Transverse colon (tissue), 4 donors: ENCODE data around the gene MAPK1. TPM values are rescaled to one million over a fixed set of nuclear protein-coding genes. Genes with fewer than 3 reads are reported as not detected.

Experiments used
- DNase-seq: peaks from one replicate; pipeline ENCODE4 v3.0.0-alpha.2; 2019
- H3K27ac ChIP-seq, 4 donors: fragments of 200-600 bp; sonication (generic); 2 replicates each; pipeline ENCODE4 v1.5.1; 2016 to 2018; ENCODE audit warnings: inconsistent platforms in 4 of 4
- H3K27me3 ChIP-seq: fragments of 200-600 bp; sonication (generic); 2 replicates; pipeline ENCODE4 v1.5.1; 2017; ENCODE audit warnings: inconsistent platforms
- H3K36me3 ChIP-seq, 4 donors: fragments of 200-600 bp; sonication (generic); 2 replicates each; pipeline ENCODE4 v1.5.1; 2017 to 2019; ENCODE audit warnings: inconsistent platforms in 4 of 4
- H3K4me1 ChIP-seq, 4 donors: fragments of 200-600 bp; sonication (generic); 2 replicates each; pipeline ENCODE4 v1.5.1; 2017 to 2020; ENCODE audit warnings: inconsistent platforms in 4 of 4
- H3K4me3 ChIP-seq, 4 donors: fragments of 200-600 bp; sonication (generic); 1 replicate in 1 of 4; 2 replicates in 3 of 4; pipeline versions ENCODE4 v1.5.1 to v1.6.1; 2017 to 2019; ENCODE audit warnings: inconsistent platforms in 4 of 4
- H3K9me3 ChIP-seq, 2 donors: fragments of 200-600 bp; sonication (generic); 2 replicates each; pipeline ENCODE4 v1.5.1; 2017 to 2019; ENCODE audit warnings: inconsistent platforms in 2 of 2
- CTCF ChIP-seq, 5 experiments: fragments of 200-600 bp in 3 of 5; fragments of 450-650 bp in 2 of 5; sonication (generic) in 3 of 5; IDR thresholded peaks; 1 replicate in 2 of 5; 2 replicates in 3 of 5; pipeline ENCODE4 v1.5.1; 2016 to 2017; ENCODE audit warnings: antibody characterized with exemption in 5 of 5, inconsistent platforms in 3 of 5, mild to moderate bottlenecking in 2 of 5, moderate library complexity in 1 of 5
- EP300 ChIP-seq: sonication (generic); formaldehyde crosslinking; IDR thresholded peaks from one replicate; pipeline ENCODE4 v1.6.1; 2017; ENCODE audit warnings: antibody characterized with exemption, low read depth
- POLR2A ChIP-seq: fragments of 450-650 bp; IDR thresholded peaks from one replicate; pipeline ENCODE4 v1.6.1; 2016; ENCODE audit warnings: antibody characterized with exemption, mild to moderate bottlenecking, moderate library complexity
- POLR2AphosphoS5 ChIP-seq, 3 donors: sonication (generic); formaldehyde crosslinking; IDR thresholded peaks; one replicate each; pipeline ENCODE4 v1.6.1; 2016; ENCODE audit warnings: antibody characterized with exemption in 3 of 3
- WGBS, 2 donors: methylation state at CpG; one replicate each; pipeline ENCODE4 v1.1.5; 2018; ENCODE audit warnings: low coverage in 1 of 2; 5-methylcytosine and 5-hydroxymethylcytosine counted together
- in situ Hi-C, 4 donors: fragments of 200-750 bp; cut with MboI; loops; one replicate each; pipeline versions ENCODE4 v1.15.0 to v1.15.1; 2017; ENCODE audit warnings: low sequenced_read_pairs in 3 of 4, low pct_ligation_motif_present in 1 of 4, low pct_unique_long_range_greater_than_20kb in 1 of 4
- intact Hi-C: fragments of 100-400 bp; cut with DNase I; formaldehyde crosslinking; loops from one replicate; pipeline ENCODE4 v1.15.1; 2023; ENCODE audit warnings: low total_unique reads
- total RNA-seq, 4 donors: library from RNA; depleted of rRNA; stranded (reverse); fragments of >200 nt; gene quantifications; one replicate each; pipeline ENCODE4 v1.1.0, GENCODE V29; 2016

MAPK1 gene
- total RNA-seq, 4 donors from 2014 or later: 37.1 to 303 (median 57.0) TPM

- Histone ChIP-seq H3K9me3 (no peaks in the 10 kb centered on the region), H3K27me3 (no peaks in the 10 kb centered on the region), H3K4me3 (no peak overlapping the region), H3K4me1 (peaks cover 32 to 87% (median 43%) of the 10 kb centered on the region in 4 donors), H3K27ac (peak overlapping the region; percentile 3 to 36 (median 14)), H3K36me3 (no peaks in the 10 kb centered on the region)
- WGBS, 2 donors: 27 to 39% methylated on average over 3 to 4 of the region's 4 CpGs
- intact Hi-C loops (no loop called here), in situ Hi-C loops (no loop called here)
- no peak for DNase-seq
- no peak for TF ChIP-seq POLR2AphosphoS5 (IDR thresholded peaks at IDR 0.05)
- no peak for TF ChIP-seq EP300
- no peak for TF ChIP-seq POLR2A
- no peak for TF ChIP-seq CTCF (IDR thresholded peaks at IDR 0.05)
Observed at GRCh38 chr22:21857481-21857914, 9.9 kb downstream of the MAPK1 start.

- no peaks in the 10 kb centered on the region for H3K9me3 ChIP-seq
Observed at GRCh38 chr22:21856868-21857267, 10.6 kb downstream of the MAPK1 start.

GRCh38 chr22:21856197-21856596 is 11.2 kb downstream of the MAPK1 start:
- H3K27ac ChIP-seq: no peak overlapping the region
- in situ Hi-C loops (no loop called here), intact Hi-C loops (no loop called here)
- no peak for DNase-seq
- no peaks in the 10 kb centered on the region for H3K36me3 ChIP-seq
- no peak overlapping the region for H3K4me3 ChIP-seq
- H3K4me1 ChIP-seq: peaks cover 25 to 74% (median 35%) of the 10 kb centered on the region in 4 donors
- no peaks in the 10 kb centered on the region for H3K9me3 ChIP-seq
- H3K27me3 ChIP-seq: no peaks in the 10 kb centered on the region
- WGBS, 2 donors: 88 to 93% methylated on average over 5 to 10 of the region's 10 CpGs
- TF ChIP-seq CTCF (IDR thresholded peaks at IDR 0.05) (no peak), EP300 (no peak), POLR2AphosphoS5 (IDR thresholded peaks at IDR 0.05) (no peak), POLR2A (no peak)

More at GRCh38 chr22:21856868-21857267, 10.6 kb downstream of the MAPK1 start:
- H3K36me3 ChIP-seq: no peaks in the 10 kb centered on the region
- in situ Hi-C loops (no loop called here), intact Hi-C loops (no loop called here)
- H3K27ac ChIP-seq: peak overlapping the region in 1 of 4 donors; percentile 11
- no peak overlapping the region for H3K4me3 ChIP-seq
- H3K4me1 ChIP-seq: peaks cover 32 to 80% (median 41%) of the 10 kb centered on the region in 4 donors
- 94 to 96% methylated on average over 7 to 8 of the region's 8 CpGs for WGBS, 2 donors
- no peaks in the 10 kb centered on the region for H3K27me3 ChIP-seq
- TF ChIP-seq POLR2AphosphoS5 (IDR thresholded peaks at IDR 0.05) (no peak), CTCF (IDR thresholded peaks at IDR 0.05) (no peak), POLR2A (no peak), EP300 (no peak)
- DNase-seq: no peak

- DNase-seq: no peak
- TF ChIP-seq EP300 (no peak), CTCF (IDR thresholded peaks at IDR 0.05) (no peak)
- WGBS, 2 donors: 84 to 90% methylated on average over 6 of the region's 6 CpGs
- Histone ChIP-seq H3K36me3 (no peaks in the 10 kb centered on the region), H3K4me3 (no peak overlapping the region), H3K27me3 (no peaks in the 10 kb centered on the region), H3K9me3 (no peaks in the 10 kb centered on the region), H3K4me1 (peaks cover 20 to 72% (median 30%) of the 10 kb centered on the region in 4 donors), H3K27ac (no peak overlapping the region)
- intact Hi-C loops (no loop called here), in situ Hi-C loops (no loop called here)
Observed at GRCh38 chr22:21855676-21856075, 11.8 kb downstream of the MAPK1 start.
